ENCODE results near the gene TOB2.
A peak's percentile ranks its signal among the peaks of the same experiment; 100 is the strongest.
"Not testable (repeated sequence)": the region's sequence is repeated elsewhere in the genome, so short reads cannot be mapped to it uniquely, and the experiment has no call there.

TOB2 gene

GRCh38 chr22:41461901-41462300 is 15.3 kb upstream of the TOB2 start:
- DNase-seq: no peak

GRCh38 chr22:41460071-41460470 is 13.5 kb upstream of the TOB2 start:
- DNase-seq: not testable (repeated sequence)

GRCh38 chr22:41459431-41459830 is 12.8 kb upstream of the TOB2 start:
- no peak for DNase-seq

- no peak for DNase-seq
These were observed 11.6 kb upstream of the TOB2 start for GRCh38 chr22:41458161-41458728.

- peak; percentile 91 for DNase-seq
These were observed 1.7 kb upstream of the TOB2 start for GRCh38 chr22:41448189-41448808.

- peak; percentile 50 for DNase-seq
These were observed 1.0 kb upstream of the TOB2 start for GRCh38 chr22:41447435-41448188.

- no peak for DNase-seq
These were observed 522 bp downstream of the TOB2 start for GRCh38 chr22:41446057-41446501.

- DNase-seq: peak; percentile 15
These were observed 1.2 kb downstream of the TOB2 start for GRCh38 chr22:41445129-41446056.

GRCh38 chr22:41444360-41445128 is 2.1 kb downstream of the TOB2 start:
- peak; percentile 88 for DNase-seq

GRCh38 chr22:41442240-41442792 is 4.3 kb downstream of the TOB2 start:
- DNase-seq: no peak

- DNase-seq: not testable (repeated sequence)
These were observed 6.1 kb downstream of the TOB2 start for GRCh38 chr22:41440511-41440910.

GRCh38 chr22:41437198-41437597 is 9.4 kb downstream of the TOB2 start:
- no peak for DNase-seq

- DNase-seq: no peak
These were observed 10.1 kb downstream of the TOB2 start for GRCh38 chr22:41436322-41437113.

GRCh38 chr22:41435560-41435959 is 11.0 kb downstream of the TOB2 start:
- DNase-seq: no peak

GRCh38 chr22:41434361-41435003 is 12.1 kb downstream of the TOB2 start:
- not testable (repeated sequence) for DNase-seq

- DNase-seq: not testable (repeated sequence)
These were observed 13.1 kb downstream of the TOB2 start for GRCh38 chr22:41433480-41433879.

GRCh38 chr22:41431656-41432055 is 14.9 kb downstream of the TOB2 start:
- DNase-seq: no peak

GRCh38 chr22:41429951-41430332 is 16.7 kb downstream of the TOB2 start:
- DNase-seq: no peak

- no peak for DNase-seq
These were observed 17.2 kb downstream of the TOB2 start for GRCh38 chr22:41429232-41429950.

All from stimulated activated naive CD4-positive, alpha-beta T cell treated with Interleukin-2 at 50 U/mL for 16 hours (primary cell).